Immature natural killer cell (primary cell): ENCODE data around the gene PCDHGA8. TPM values are rescaled to one million over a fixed set of nuclear protein-coding genes. Genes with fewer than 3 reads are reported as not detected.

Experiments used
- DNase-seq, 3 donors: peaks; one replicate each; pipeline ENCODE4 v3.0.0; 2022; ENCODE audit warnings: mixed read lengths in 1 of 3
- H3K27ac Mint-ChIP-seq, 6 donors: one replicate each; pipeline ENCODE4 v1.8.0; 2020; ENCODE audit warnings: mixed read lengths in 6 of 6, mild to moderate bottlenecking in 5 of 6, inconsistent platforms in 4 of 6, moderate library complexity in 3 of 6
- H3K27me3 Mint-ChIP-seq, 3 donors: one replicate each; pipeline ENCODE4 v1.8.0; 2020 to 2021; ENCODE audit warnings: low read depth in 3 of 3, mild to moderate bottlenecking in 3 of 3, mixed read lengths in 3 of 3, moderate library complexity in 3 of 3, inconsistent platforms in 1 of 3
- H3K36me3 Mint-ChIP-seq, 3 donors: one replicate each; pipeline ENCODE4 v1.8.0; 2020; ENCODE audit warnings: mixed read lengths in 3 of 3, inconsistent platforms in 2 of 3, mild to moderate bottlenecking in 2 of 3
- H3K4me1 Mint-ChIP-seq, 2 donors: one replicate each; pipeline ENCODE4 v1.8.0; 2020; ENCODE audit warnings: inconsistent platforms in 2 of 2, mild to moderate bottlenecking in 2 of 2, mixed read lengths in 2 of 2, moderate library complexity in 1 of 2
- H3K4me3 Mint-ChIP-seq, 5 donors: one replicate each; pipeline ENCODE4 v1.8.0; 2020; ENCODE audit warnings: mild to moderate bottlenecking in 5 of 5, mixed read lengths in 5 of 5, inconsistent platforms in 3 of 5, moderate library complexity in 3 of 5
- H3K9me3 Mint-ChIP-seq, 6 donors: one replicate each; pipeline ENCODE4 v1.8.0; 2020; ENCODE audit warnings: mild to moderate bottlenecking in 6 of 6, mixed read lengths in 6 of 6, inconsistent platforms in 4 of 6, moderate library complexity in 3 of 6
- polyA plus RNA-seq, 3 donors: library from polyadenylated mRNA; unstranded; fragments of 300-500 nt; fragmentation: Illumina TruSeq; gene quantifications; one replicate each; pipeline ENCODE4 v1.2.3, GENCODE V29; 2021

PCDHGA8 gene
- polyA plus RNA-seq, 3 donors from 2014 or later, result 0.07 TPM; not detected in 2

GRCh38 chr5:141437221-141437620 is 44.8 kb downstream of the PCDHGA8 start:
- Mint-ChIP-seq H3K9me3 (peaks cover 2 to 12% (median 6%) of the 10 kb centered on the region in 6 donors), H3K36me3 (peaks cover 0 to 3% (median 0%) of the 10 kb centered on the region in 3 donors), H3K4me3 (no peak overlapping the region), H3K27ac (no peak overlapping the region), H3K4me1 (peaks cover under 1 to 1% of the 10 kb centered on the region in 2 donors), H3K27me3 (peaks cover 4 to 19% (median 18%) of the 10 kb centered on the region in 3 donors)
- no peak for DNase-seq

GRCh38 chr5:141439411-141440141 is 47.1 kb downstream of the PCDHGA8 start:
- peaks cover 0 to 9% (median 6%) of the 10 kb centered on the region in 3 donors for H3K27me3 Mint-ChIP-seq
- no peak overlapping the region for H3K27ac Mint-ChIP-seq
- H3K36me3 Mint-ChIP-seq, result no peaks in the 10 kb centered on the region
- no peaks in the 10 kb centered on the region for H3K4me1 Mint-ChIP-seq
- peaks cover 0 to under 1% (median 0%) of the 10 kb centered on the region in 6 donors for H3K9me3 Mint-ChIP-seq
- no peak overlapping the region for H3K4me3 Mint-ChIP-seq
- no peak for DNase-seq

GRCh38 chr5:141440341-141440740 is 47.9 kb downstream of the PCDHGA8 start:
- peaks cover 0 to 9% (median 5%) of the 10 kb centered on the region in 3 donors for H3K27me3 Mint-ChIP-seq
- no peaks in the 10 kb centered on the region for H3K4me1 Mint-ChIP-seq
- no peak overlapping the region for H3K27ac Mint-ChIP-seq

GRCh38 chr5:141441571-141442170 is 49.2 kb downstream of the PCDHGA8 start:
- no peaks in the 10 kb centered on the region for H3K4me1 Mint-ChIP-seq
- H3K9me3 Mint-ChIP-seq, result peaks cover 0 to 2% (median 0%) of the 10 kb centered on the region in 6 donors
- H3K36me3 Mint-ChIP-seq, result no peaks in the 10 kb centered on the region
- no peak overlapping the region for H3K27ac Mint-ChIP-seq
- no peak overlapping the region for H3K4me3 Mint-ChIP-seq
- DNase-seq, result no peak
- H3K27me3 Mint-ChIP-seq, result peaks cover 0 to 9% (median 6%) of the 10 kb centered on the region in 3 donors

More at GRCh38 chr5:141440341-141440740, 47.9 kb downstream of the PCDHGA8 start:
- Mint-ChIP-seq H3K36me3 (no peaks in the 10 kb centered on the region), H3K4me3 (no peak overlapping the region), H3K9me3 (peaks cover 0 to 2% (median 0%) of the 10 kb centered on the region in 6 donors)
- DNase-seq, result no peak

Other genes starting within 250 kb of the PCDHGA8 start
- gene PCDHB6, start 242.6 kb upstream of the PCDHGA8 start, polyA plus RNA-seq, result not detected
- gene PCDHB7, start 220.0 kb upstream of the PCDHGA8 start, polyA plus RNA-seq, result not detected
- not detected for gene PCDHB8, start 214.8 kb upstream of the PCDHGA8 start, polyA plus RNA-seq
- gene PCDHB16, start 210.2 kb upstream of the PCDHGA8 start, polyA plus RNA-seq, result not detected
- not detected for gene PCDHB9, start 205.5 kb upstream of the PCDHGA8 start, polyA plus RNA-seq
- gene PCDHB10, start 200.3 kb upstream of the PCDHGA8 start, polyA plus RNA-seq, result not detected
- not detected for gene PCDHB11, start 193.0 kb upstream of the PCDHGA8 start, polyA plus RNA-seq
- not detected for gene PCDHB12, start 183.9 kb upstream of the PCDHGA8 start, polyA plus RNA-seq
- gene PCDHB13, start 178.7 kb upstream of the PCDHGA8 start, polyA plus RNA-seq, result not detected
- not detected for gene PCDHB14, start 169.3 kb upstream of the PCDHGA8 start, polyA plus RNA-seq
- under 1 TPM in 1 of 3 donors, not detected in 2; 0.16 TPM for gene PCDHB15, start 147.2 kb upstream of the PCDHGA8 start, polyA plus RNA-seq
- gene SLC25A2, start 88.6 kb upstream of the PCDHGA8 start, polyA plus RNA-seq, result not detected
- gene TAF7, start 71.8 kb upstream of the PCDHGA8 start, polyA plus RNA-seq, result 100 to 1,000 TPM; 136 to 191 (median 151) TPM
- not detected for gene PCDHGA1, start 62.1 kb upstream of the PCDHGA8 start, polyA plus RNA-seq
- not detected for gene PCDHGA2, start 53.9 kb upstream of the PCDHGA8 start, polyA plus RNA-seq
- under 1 TPM in 1 of 3 donors, not detected in 2; 0.11 TPM for gene PCDHGA3, start 48.8 kb upstream of the PCDHGA8 start, polyA plus RNA-seq
- gene PCDHGB1, start 42.5 kb upstream of the PCDHGA8 start, polyA plus RNA-seq, result not detected
- under 1 TPM in 2 of 3 donors, not detected in 1; 0.10 to 0.11 TPM for gene PCDHGA4, start 37.6 kb upstream of the PCDHGA8 start, polyA plus RNA-seq
- not detected for gene PCDHGB2, start 32.6 kb upstream of the PCDHGA8 start, polyA plus RNA-seq
- not detected for gene PCDHGA5, start 28.5 kb upstream of the PCDHGA8 start, polyA plus RNA-seq
- gene PCDHGB3, start 22.4 kb upstream of the PCDHGA8 start, polyA plus RNA-seq, result under 1 TPM in 2 of 3 donors, not detected in 1; 0.06 to 0.15 TPM
- not detected for gene PCDHGA6, start 18.7 kb upstream of the PCDHGA8 start, polyA plus RNA-seq
- not detected for gene PCDHGA7, start 9.9 kb upstream of the PCDHGA8 start, polyA plus RNA-seq
- under 1 TPM in 1 of 3 donors, not detected in 2; 0.13 TPM for gene PCDHGB4, start 4.9 kb upstream of the PCDHGA8 start, polyA plus RNA-seq
- 1 to 10 TPM in 2 of 3 donors, under 1 TPM in 1; 0.36 to 2.1 (median 2.0) TPM for gene PCDHGB5, start 5.3 kb downstream of the PCDHGA8 start, polyA plus RNA-seq
- under 1 TPM in 1 of 3 donors, not detected in 2; 0.04 TPM for gene PCDHGA9, start 10.1 kb downstream of the PCDHGA8 start, polyA plus RNA-seq
- 1 to 10 TPM in 1 of 3 donors, under 1 TPM in 1, not detected in 1; 0.38 to 1.9 TPM for gene PCDHGB6, start 15.4 kb downstream of the PCDHGA8 start, polyA plus RNA-seq
- under 1 TPM in 1 of 3 donors, not detected in 2; 0.43 TPM for gene PCDHGA10, start 20.4 kb downstream of the PCDHGA8 start, polyA plus RNA-seq
- gene PCDHGB7, start 25.0 kb downstream of the PCDHGA8 start, polyA plus RNA-seq, result under 1 TPM in 1 of 3 donors, not detected in 2; 0.13 TPM
- gene PCDHGA11, start 28.4 kb downstream of the PCDHGA8 start, polyA plus RNA-seq, result under 1 TPM in 1 of 3 donors, not detected in 2; 0.11 TPM
- under 1 TPM in 1 of 3 donors, not detected in 2; 0.25 TPM for gene PCDHGA12, start 37.9 kb downstream of the PCDHGA8 start, polyA plus RNA-seq
- gene PCDHGC3, start 83.3 kb downstream of the PCDHGA8 start, polyA plus RNA-seq, result 1 to 10 TPM in 1 of 3 donors, under 1 TPM in 2; 0.63 to 1.3 (median 0.77) TPM
- gene PCDHGC4, start 92.4 kb downstream of the PCDHGA8 start, polyA plus RNA-seq, result not detected
- not detected for gene PCDHGC5, start 96.4 kb downstream of the PCDHGA8 start, polyA plus RNA-seq
- 100 to 1,000 TPM; 108 to 187 (median 123) TPM for gene DIAPH1, start 226.4 kb downstream of the PCDHGA8 start, polyA plus RNA-seq
- gene HDAC3, start 244.2 kb downstream of the PCDHGA8 start, polyA plus RNA-seq, result 100 to 1,000 TPM in 1 of 3 donors, 10 to 100 TPM in 2; 71.5 to 140 (median 80.6) TPM
- gene RELL2, start 244.4 kb downstream of the PCDHGA8 start, polyA plus RNA-seq, result 1 to 10 TPM; 1.0 to 3.1 (median 1.5) TPM